ENCODE results near the gene PIK3C2G. TPM values are rescaled to one million over a fixed set of nuclear protein-coding genes. Genes with fewer than 3 reads are reported as not detected.

The PIK3C2G gene
- total and polyA plus RNA-seq, 10 of the 15 experiments (the other 5 are each of a cell fraction or from before 2014, with no cell fraction given), result not detected

DNA sequence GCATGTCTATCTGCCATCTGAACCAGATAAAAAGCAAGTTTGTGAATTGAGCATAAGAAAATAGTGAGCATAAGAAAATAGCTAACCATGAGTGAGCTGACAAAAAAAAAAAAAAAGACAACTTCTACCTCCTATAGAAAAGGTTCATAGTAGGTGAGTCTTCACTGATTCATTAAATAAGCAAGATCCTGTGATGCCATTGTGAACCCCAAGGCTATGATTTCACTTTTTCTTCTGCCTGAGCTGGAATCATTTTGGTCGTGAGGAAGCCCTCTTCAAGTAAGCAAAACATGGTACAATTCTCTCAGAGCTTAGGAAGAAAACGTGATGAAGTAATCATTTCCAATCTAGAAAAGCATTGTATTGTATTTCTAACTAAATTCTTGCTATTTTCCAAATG is 1.2 kb downstream of the PIK3C2G start:
- intact Hi-C loops (cut with micrococcal nuclease; ENCODE audit: unreplicated experiment), result no loop called here
- WGBS (ENCODE audit: insufficient coverage, insufficient replicate concordance, low lambda C conversion rate, missing lambda C conversion rate), result 0% methylated on average over 2 of the region's 2 CpGs
- FAIRE-seq, result no peak
- no peaks in the 10 kb centered on the region for H3K4me1 ChIP-seq (ENCODE audit: control insufficient read depth, insufficient read depth, low read length)
- in situ Hi-C loops (cut with MboI), result no loop called here
- no peak for DNase-seq (ENCODE audit: low read depth, low spot score)
- ChIA-PET POLR2A (interaction anchor here (0.6 kb wide), 1 partner anchor 1691 kb away, joined by 3 read pairs; no protein-coding TSS in a partner anchor), RAD21 (ENCODE audit: unreplicated experiment) (interaction anchor here (1.2 kb wide), 1 partner anchor 123 kb away, joined by 4 read pairs; no protein-coding TSS in a partner anchor), SMC1A (ENCODE audit: uncharacterized antibody, unreplicated experiment) (interaction anchor here (1.0 to 1.5 kb wide), 3 partner anchors 13 to 56 kb away, joined by 3 read pairs; no protein-coding TSS in a partner anchor), CTCF (interaction anchor here (1.2 to 1.9 kb wide), 3 partner anchors 12 to 55 kb away, joined by 3 to 8 read pairs (median 6); no protein-coding TSS in a partner anchor)
- H4K20me1 ChIP-seq (ENCODE audit: control insufficient read depth, insufficient read depth), result no peaks in the 10 kb centered on the region
- H3K4me2 ChIP-seq (ENCODE audit: control insufficient read depth, insufficient read depth), result no peak overlapping the region
- no peaks in the 10 kb centered on the region for H3K36me3 ChIP-seq (ENCODE audit: control insufficient read depth in 2 of 2, insufficient read depth in 2 of 2, low read length in 1 of 2)
- no peaks in the 10 kb centered on the region for H3K9me3 ChIP-seq (replicated peaks; ENCODE audit: control insufficient read depth, insufficient read depth, low read length)
- no peaks in the 10 kb centered on the region for H3K79me2 ChIP-seq (ENCODE audit: control insufficient read depth, insufficient read depth, low read length)
- H3K4me3 ChIP-seq, result no peak overlapping the region
- no peak overlapping the region for H3K9ac ChIP-seq (ENCODE audit: control insufficient read depth, insufficient read depth, low read length)
- BruUV-seq (replicated peaks), result no TSS peak
- no peak for ATAC-seq
- H3K27ac ChIP-seq (ENCODE audit: control insufficient read depth, insufficient read depth), result no peak overlapping the region
- no peaks in the 10 kb centered on the region for H3K27me3 ChIP-seq (replicated peaks in 1 of 2; ENCODE audit: control insufficient read depth in 2 of 2, insufficient read depth in 2 of 2, low read length in 1 of 2)
- H2AFZ ChIP-seq (ENCODE audit: control insufficient read depth, low read depth, low read length), result no peak overlapping the region
- TF ChIP-seq, protein P1, sequence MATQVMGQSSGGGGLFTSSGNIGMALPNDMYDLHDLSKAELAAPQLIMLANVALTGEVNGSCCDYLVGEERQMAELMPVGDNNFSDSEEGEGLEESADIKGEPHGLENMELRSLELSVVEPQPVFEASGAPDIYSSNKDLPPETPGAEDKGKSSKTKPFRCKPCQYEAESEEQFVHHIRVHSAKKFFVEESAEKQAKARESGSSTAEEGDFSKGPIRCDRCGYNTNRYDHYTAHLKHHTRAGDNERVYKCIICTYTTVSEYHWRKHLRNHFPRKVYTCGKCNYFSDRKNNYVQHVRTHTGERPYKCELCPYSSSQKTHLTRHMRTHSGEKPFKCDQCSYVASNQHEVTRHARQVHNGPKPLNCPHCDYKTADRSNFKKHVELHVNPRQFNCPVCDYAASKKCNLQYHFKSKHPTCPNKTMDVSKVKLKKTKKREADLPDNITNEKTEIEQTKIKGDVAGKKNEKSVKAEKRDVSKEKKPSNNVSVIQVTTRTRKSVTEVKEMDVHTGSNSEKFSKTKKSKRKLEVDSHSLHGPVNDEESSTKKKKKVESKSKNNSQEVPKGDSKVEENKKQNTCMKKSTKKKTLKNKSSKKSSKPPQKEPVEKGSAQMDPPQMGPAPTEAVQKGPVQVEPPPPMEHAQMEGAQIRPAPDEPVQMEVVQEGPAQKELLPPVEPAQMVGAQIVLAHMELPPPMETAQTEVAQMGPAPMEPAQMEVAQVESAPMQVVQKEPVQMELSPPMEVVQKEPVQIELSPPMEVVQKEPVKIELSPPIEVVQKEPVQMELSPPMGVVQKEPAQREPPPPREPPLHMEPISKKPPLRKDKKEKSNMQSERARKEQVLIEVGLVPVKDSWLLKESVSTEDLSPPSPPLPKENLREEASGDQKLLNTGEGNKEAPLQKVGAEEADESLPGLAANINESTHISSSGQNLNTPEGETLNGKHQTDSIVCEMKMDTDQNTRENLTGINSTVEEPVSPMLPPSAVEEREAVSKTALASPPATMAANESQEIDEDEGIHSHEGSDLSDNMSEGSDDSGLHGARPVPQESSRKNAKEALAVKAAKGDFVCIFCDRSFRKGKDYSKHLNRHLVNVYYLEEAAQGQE (IDR thresholded peaks at IDR 0.05; ENCODE audit: low read depth, low read length), result no peak
- TF ChIP-seq, protein P2, sequence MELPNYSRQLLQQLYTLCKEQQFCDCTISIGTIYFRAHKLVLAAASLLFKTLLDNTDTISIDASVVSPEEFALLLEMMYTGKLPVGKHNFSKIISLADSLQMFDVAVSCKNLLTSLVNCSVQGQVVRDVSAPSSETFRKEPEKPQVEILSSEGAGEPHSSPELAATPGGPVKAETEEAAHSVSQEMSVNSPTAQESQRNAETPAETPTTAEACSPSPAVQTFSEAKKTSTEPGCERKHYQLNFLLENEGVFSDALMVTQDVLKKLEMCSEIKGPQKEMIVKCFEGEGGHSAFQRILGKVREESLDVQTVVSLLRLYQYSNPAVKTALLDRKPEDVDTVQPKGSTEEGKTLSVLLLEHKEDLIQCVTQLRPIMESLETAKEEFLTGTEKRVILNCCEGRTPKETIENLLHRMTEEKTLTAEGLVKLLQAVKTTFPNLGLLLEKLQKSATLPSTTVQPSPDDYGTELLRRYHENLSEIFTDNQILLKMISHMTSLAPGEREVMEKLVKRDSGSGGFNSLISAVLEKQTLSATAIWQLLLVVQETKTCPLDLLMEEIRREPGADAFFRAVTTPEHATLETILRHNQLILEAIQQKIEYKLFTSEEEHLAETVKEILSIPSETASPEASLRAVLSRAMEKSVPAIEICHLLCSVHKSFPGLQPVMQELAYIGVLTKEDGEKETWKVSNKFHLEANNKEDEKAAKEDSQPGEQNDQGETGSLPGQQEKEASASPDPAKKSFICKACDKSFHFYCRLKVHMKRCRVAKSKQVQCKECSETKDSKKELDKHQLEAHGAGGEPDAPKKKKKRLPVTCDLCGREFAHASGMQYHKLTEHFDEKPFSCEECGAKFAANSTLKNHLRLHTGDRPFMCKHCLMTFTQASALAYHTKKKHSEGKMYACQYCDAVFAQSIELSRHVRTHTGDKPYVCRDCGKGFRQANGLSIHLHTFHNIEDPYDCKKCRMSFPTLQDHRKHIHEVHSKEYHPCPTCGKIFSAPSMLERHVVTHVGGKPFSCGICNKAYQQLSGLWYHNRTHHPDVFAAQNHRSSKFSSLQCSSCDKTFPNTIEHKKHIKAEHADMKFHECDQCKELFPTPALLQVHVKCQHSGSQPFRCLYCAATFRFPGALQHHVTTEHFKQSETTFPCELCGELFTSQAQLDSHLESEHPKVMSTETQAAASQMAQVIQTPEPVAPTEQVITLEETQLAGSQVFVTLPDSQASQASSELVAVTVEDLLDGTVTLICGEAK (IDR thresholded peaks at IDR 0.05; ENCODE audit: borderline replicate concordance), result no peak
- no peak for TF ChIP-seq STAT1 (conservative IDR thresholded peaks at IDR 0.05)
- TF ChIP-seq PAX5 (IDR thresholded peaks at IDR 0.05; ENCODE audit: borderline replicate concordance, low read depth, low read length), result no peak
- TF ChIP-seq, protein P3, sequence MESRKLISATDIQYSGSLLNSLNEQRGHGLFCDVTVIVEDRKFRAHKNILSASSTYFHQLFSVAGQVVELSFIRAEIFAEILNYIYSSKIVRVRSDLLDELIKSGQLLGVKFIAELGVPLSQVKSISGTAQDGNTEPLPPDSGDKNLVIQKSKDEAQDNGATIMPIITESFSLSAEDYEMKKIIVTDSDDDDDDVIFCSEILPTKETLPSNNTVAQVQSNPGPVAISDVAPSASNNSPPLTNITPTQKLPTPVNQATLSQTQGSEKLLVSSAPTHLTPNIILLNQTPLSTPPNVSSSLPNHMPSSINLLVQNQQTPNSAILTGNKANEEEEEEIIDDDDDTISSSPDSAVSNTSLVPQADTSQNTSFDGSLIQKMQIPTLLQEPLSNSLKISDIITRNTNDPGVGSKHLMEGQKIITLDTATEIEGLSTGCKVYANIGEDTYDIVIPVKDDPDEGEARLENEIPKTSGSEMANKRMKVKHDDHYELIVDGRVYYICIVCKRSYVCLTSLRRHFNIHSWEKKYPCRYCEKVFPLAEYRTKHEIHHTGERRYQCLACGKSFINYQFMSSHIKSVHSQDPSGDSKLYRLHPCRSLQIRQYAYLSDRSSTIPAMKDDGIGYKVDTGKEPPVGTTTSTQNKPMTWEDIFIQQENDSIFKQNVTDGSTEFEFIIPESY (IDR thresholded peaks at IDR 0.05), result no peak
- TF ChIP-seq IRF4 (IDR thresholded peaks at IDR 0.05; ENCODE audit: low read depth, low read length), result no peak
- no peak for TF ChIP-seq ZZZ3 (IDR thresholded peaks at IDR 0.05; ENCODE audit: control insufficient read depth, insufficient read length, low read depth)
- TF ChIP-seq, protein P4, sequence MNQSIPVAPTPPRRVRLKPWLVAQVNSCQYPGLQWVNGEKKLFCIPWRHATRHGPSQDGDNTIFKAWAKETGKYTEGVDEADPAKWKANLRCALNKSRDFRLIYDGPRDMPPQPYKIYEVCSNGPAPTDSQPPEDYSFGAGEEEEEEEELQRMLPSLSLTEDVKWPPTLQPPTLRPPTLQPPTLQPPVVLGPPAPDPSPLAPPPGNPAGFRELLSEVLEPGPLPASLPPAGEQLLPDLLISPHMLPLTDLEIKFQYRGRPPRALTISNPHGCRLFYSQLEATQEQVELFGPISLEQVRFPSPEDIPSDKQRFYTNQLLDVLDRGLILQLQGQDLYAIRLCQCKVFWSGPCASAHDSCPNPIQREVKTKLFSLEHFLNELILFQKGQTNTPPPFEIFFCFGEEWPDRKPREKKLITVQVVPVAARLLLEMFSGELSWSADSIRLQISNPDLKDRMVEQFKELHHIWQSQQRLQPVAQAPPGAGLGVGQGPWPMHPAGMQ (IDR thresholded peaks at IDR 0.05; ENCODE audit: borderline replicate concordance), result no peak
- no peak for TF ChIP-seq TCF3 (IDR thresholded peaks at IDR 0.05; ENCODE audit: borderline replicate concordance, insufficient read depth, low read depth, low read length)
- no peak for TF ChIP-seq FOXK2 (IDR thresholded peaks at IDR 0.05)
- TF ChIP-seq CEBPB (IDR thresholded peaks at IDR 0.05; ENCODE audit: borderline replicate concordance in 1 of 2, low read depth in 2 of 2, low read length in 2 of 2), result no peak

Data from GM12878 (cell line).